Ovary (tissue), 9 donors: ENCODE data around the gene CALM1. TPM values are rescaled to one million over a fixed set of nuclear protein-coding genes. Genes with fewer than 3 reads are reported as not detected.

ENCODE experiments used
- DNase-seq, 5 donors: peaks; one replicate each; pipeline ENCODE4 v3.0.0-alpha.2; 2019 to 2020
- H3K27ac ChIP-seq, 2 donors: fragments of 200-600 bp; one replicate each; pipeline versions ENCODE4 v1.5.1 to v1.8.0; 2019 to 2022
- H3K27me3 ChIP-seq: fragments of 200-600 bp; one replicate; pipeline ENCODE4 v1.8.0; 2022
- H3K36me3 ChIP-seq: fragments of 200-600 bp; sonication (generic); one replicate; pipeline ENCODE4 v1.5.1; 2019
- H3K4me1 ChIP-seq: one replicate; pipeline ENCODE4 v1.8.1; 2013; ENCODE audit warnings: mild to moderate bottlenecking, moderate library complexity; ENCODE audit not compliant: insufficient read depth
- H3K4me3 ChIP-seq: fragments of 200-600 bp; sonication (generic); one replicate; pipeline ENCODE4 v1.5.1; 2017
- H3K9me3 ChIP-seq, 2 donors: fragments of 200-600 bp in 1 of 2; sonication (generic) in 1 of 2; one replicate each; pipeline versions ENCODE4 v1.5.1 to v1.8.1; 2013 to 2019; ENCODE audit warnings: mild to moderate bottlenecking in 1 of 2, moderate library complexity in 1 of 2
- EP300 ChIP-seq: sonication (generic); formaldehyde crosslinking; IDR thresholded peaks from one replicate; pipeline ENCODE4 v1.6.1; 2017; ENCODE audit warnings: antibody characterized with exemption
- POLR2A ChIP-seq: fragments of 450-650 bp; IDR thresholded peaks from one replicate; pipeline ENCODE4 v1.6.1; 2017; ENCODE audit warnings: antibody characterized with exemption, mild to moderate bottlenecking, moderate library complexity
- WGBS, 3 donors: extraction: QIAGEN DNeasy Blood & Tissue Kit in 1 of 3; methylation state at CpG; one replicate each; pipeline versions ENCODE4 v1.1.5 to v1.1.7; 2013 to 2017; 5-methylcytosine and 5-hydroxymethylcytosine counted together
- intact Hi-C, 4 donors: fragments of 100-400 bp; cut with DNase I; formaldehyde crosslinking; loops; one replicate each; pipeline versions ENCODE4 v1.11.0 to v1.15.1; 2022 to 2023
- polyA plus RNA-seq, 2 donors: library from polyadenylated mRNA; stranded (reverse); fragments of 200-250 nt in 1 of 2; fragments of 350-450 nt in 1 of 2; fragmentation: Illumina TruSeq in 1 of 2; extraction: RNeasy Lipid Tissue Mini Kit (QIAGEN cat#74804) in 1 of 2; gene quantifications; one replicate each; pipeline ENCODE4 v1.2.3, GENCODE V29; 2013 to 2014
- total RNA-seq, 7 donors: library from RNA; depleted of rRNA in 2 of 7; stranded (reverse); fragments of >200 nt in 2 of 7; fragmentation: NEBNext Ultra II Directional in 3 of 7; extraction: Animal tissue kit (Norgen Biotek cat#: 25700) in 3 of 7; gene quantifications; one replicate each; pipeline versions ENCODE4 v1.1.0 to v1.2.4, GENCODE V29; 2016 to 2023
- TF ChIP-seq, protein P1 (sequence below), 3 donors: fragments of 450-650 bp in 2 of 3; fragments of 200-600 bp in 1 of 3; IDR thresholded peaks; one replicate each; pipeline versions ENCODE4 v1.5.1 to v1.8.0; 2016 to 2022; ENCODE audit warnings: antibody characterized with exemption in 3 of 3, mild to moderate bottlenecking in 1 of 3
- donor health status: DM: no; HTN: no; CAD: no; lungs with moderate emphysema.
- donor health status: DM: no; HTN: no; CAD: no.
- donor health status: Bipolar disorder and iron deficiency.
- donor health status: DM: yes; HTN: yes; CAD: no.
- donor health status: DM: no; HTN: no; CAD: no.
- donor health status: DM: yes; HTN: yes; CAD: no.

CALM1 gene
- total and polyA plus RNA-seq, 9 donors = 122 to 514 (median 225) TPM

DNA sequence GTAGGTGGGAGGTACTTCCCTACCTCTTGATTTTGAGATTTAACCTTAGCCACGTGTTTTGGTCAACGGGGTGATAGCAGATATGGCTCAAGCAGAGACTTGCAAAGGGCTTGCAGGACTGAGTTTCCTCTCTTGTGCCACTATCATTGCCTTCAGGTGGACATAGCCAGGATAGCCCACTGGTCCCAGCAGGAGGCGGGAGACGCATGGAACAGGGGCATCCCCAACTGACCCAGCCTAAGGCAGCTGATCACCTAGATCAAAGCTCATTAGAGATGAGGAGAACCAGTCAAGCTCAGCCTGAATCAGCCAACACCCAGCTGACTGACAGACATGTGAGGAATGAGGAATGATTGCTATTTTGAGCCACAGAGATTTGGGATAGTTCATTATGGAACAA lies 49.6 kb downstream of the CALM1 start:
- Histone ChIP-seq H3K4me1 (no peaks in the 10 kb centered on the region), H3K4me3 (no peak overlapping the region), H3K9me3 (no peaks in the 10 kb centered on the region), H3K36me3 (no peaks in the 10 kb centered on the region), H3K27ac (no peak overlapping the region), H3K27me3 (no peaks in the 10 kb centered on the region)
- 84 to 93% (median 86%) methylated on average over 4 of the region's 4 CpGs for WGBS, 3 donors
- TF ChIP-seq, protein P1, sequence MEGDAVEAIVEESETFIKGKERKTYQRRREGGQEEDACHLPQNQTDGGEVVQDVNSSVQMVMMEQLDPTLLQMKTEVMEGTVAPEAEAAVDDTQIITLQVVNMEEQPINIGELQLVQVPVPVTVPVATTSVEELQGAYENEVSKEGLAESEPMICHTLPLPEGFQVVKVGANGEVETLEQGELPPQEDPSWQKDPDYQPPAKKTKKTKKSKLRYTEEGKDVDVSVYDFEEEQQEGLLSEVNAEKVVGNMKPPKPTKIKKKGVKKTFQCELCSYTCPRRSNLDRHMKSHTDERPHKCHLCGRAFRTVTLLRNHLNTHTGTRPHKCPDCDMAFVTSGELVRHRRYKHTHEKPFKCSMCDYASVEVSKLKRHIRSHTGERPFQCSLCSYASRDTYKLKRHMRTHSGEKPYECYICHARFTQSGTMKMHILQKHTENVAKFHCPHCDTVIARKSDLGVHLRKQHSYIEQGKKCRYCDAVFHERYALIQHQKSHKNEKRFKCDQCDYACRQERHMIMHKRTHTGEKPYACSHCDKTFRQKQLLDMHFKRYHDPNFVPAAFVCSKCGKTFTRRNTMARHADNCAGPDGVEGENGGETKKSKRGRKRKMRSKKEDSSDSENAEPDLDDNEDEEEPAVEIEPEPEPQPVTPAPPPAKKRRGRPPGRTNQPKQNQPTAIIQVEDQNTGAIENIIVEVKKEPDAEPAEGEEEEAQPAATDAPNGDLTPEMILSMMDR (IDR thresholded peaks at IDR 0.05) = no peak
- TF ChIP-seq POLR2A (no peak), EP300 (no peak)
- DNase-seq = no peak
- intact Hi-C loops = no loop called here

DNA sequence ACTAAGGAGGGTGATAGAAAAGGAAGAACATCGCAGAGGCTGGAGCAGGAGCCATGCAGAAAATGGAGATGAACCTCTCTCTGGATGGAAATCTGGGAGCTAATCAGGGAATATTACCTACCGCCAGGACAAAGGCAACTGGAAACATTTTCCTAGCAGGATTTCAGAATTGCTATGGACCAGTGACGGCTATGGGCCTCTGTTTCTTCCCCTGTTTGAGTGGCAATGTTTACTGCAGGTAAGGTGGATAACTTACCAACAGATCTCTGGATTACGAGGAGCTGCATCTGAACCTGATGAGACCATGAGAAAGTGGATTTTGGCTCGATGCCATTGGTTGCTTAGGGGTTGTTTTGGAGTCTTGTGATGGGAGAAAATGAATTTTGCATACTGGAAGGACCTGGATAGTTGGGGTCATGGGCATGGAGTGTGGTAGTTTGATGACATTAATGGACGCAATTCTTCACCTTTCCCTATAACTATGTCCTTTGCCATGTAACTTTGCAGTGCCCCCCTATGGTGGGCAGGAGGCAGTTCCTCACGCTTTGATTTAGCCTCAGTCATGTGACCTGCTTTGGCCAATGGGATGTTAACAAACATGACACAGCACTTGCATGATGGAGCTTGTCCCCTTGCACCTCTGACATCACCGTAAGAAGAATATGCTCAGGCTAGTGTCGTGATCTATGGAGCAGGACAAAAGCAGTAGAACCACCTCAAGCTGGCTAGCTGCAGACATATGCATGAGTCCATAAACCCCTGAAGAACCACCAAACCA lies 51.1 kb downstream of the CALM1 start:
- Histone ChIP-seq H3K9me3 (no peaks in the 10 kb centered on the region), H3K27ac (no peak overlapping the region), H3K36me3 (no peaks in the 10 kb centered on the region), H3K4me3 (no peak overlapping the region), H3K4me1 (no peaks in the 10 kb centered on the region), H3K27me3 (no peaks in the 10 kb centered on the region)
- intact Hi-C loops = no loop called here
- TF ChIP-seq, protein P1 (IDR thresholded peaks at IDR 0.05) = no peak
- TF ChIP-seq POLR2A (no peak), EP300 (no peak)
- DNase-seq = no peak
- WGBS, 3 donors = 91 to 93% (median 92%) methylated on average over 9 of the region's 9 CpGs

DNA sequence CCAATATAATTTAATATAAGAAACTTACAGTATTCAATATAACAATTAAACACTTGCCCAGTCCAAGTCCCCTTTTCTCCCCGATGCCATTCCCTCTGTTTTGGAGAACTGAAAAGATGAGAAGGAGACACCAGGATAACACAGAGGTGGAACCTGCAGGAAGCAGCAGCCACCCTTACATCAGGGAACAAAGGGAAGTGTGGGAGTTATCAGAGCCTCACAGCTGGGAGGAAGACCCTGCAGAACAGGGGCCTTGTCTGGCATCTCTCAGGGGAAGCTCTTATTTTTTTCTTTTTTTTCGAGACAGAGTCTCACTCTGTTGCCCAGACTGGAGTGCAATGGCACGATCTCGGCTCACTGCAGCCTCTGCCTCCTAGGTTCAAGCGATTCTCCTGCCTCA lies 52.6 kb downstream of the CALM1 start:
- H3K27me3 ChIP-seq = no peaks in the 10 kb centered on the region
- H3K4me1 ChIP-seq = no peaks in the 10 kb centered on the region
- H3K4me3 ChIP-seq = no peak overlapping the region
- no peak for DNase-seq
- no peak overlapping the region for H3K27ac ChIP-seq
- intact Hi-C loops = no loop called here
- TF ChIP-seq EP300 (no peak), POLR2A (no peak)
- TF ChIP-seq, protein P1 (IDR thresholded peaks at IDR 0.05) = no peak
- no peaks in the 10 kb centered on the region for H3K9me3 ChIP-seq
- H3K36me3 ChIP-seq = no peaks in the 10 kb centered on the region
- 74 to 77% (median 75%) methylated on average over 5 of the region's 5 CpGs for whole genome bisulfite sequencing, 3 donors

DNA sequence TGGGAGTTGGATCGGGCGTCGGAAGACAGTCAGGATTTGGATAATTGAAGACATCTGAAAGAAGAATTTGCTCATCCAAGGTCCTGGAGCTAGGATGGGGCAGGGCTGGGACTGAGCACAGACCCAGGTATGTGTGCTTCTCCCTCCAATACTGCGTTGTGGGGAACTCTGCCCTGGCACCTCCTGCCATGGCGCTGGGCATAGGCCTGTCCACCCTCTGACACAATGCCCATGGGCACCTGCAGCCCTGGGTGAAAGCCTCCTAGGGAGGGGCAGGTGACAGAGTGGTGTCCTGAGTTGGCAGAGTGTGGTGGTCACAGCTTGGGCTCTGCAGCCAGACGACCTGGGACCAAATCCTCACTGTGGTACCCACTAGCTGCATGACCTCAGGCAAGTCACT lies 53.3 kb downstream of the CALM1 start:
- no peaks in the 10 kb centered on the region for H3K9me3 ChIP-seq
- no peak for DNase-seq
- TF ChIP-seq EP300 (no peak), POLR2A (no peak)
- TF ChIP-seq, protein P1 (IDR thresholded peaks at IDR 0.05) = no peak
- H3K27me3 ChIP-seq = no peaks in the 10 kb centered on the region
- H3K4me1 ChIP-seq = no peaks in the 10 kb centered on the region
- H3K36me3 ChIP-seq = no peaks in the 10 kb centered on the region
- H3K27ac ChIP-seq = no peak overlapping the region
- intact Hi-C loops = no loop called here
- WGBS, 3 donors = 82 to 92% (median 90%) methylated on average over 6 of the region's 6 CpGs
- H3K4me3 ChIP-seq = no peak overlapping the region
